GM10266 (cell line): ENCODE measurements around the gene NUBPL.

Source experiments
- DNase-seq: peaks from one replicate; pipeline ENCODE4 v3.0.0; 2012; ENCODE audit errors: extremely low spot score
- TF ChIP-seq, protein P1 (sequence below): IDR thresholded peaks from 2 replicates; pipeline ENCODE4 v1.5.1; 2012; ENCODE audit warnings: mild to moderate bottlenecking, low read depth; ENCODE audit not compliant: control insufficient read depth, insufficient read depth; ENCODE audit errors: missing control alignments

NUBPL gene

DNA sequence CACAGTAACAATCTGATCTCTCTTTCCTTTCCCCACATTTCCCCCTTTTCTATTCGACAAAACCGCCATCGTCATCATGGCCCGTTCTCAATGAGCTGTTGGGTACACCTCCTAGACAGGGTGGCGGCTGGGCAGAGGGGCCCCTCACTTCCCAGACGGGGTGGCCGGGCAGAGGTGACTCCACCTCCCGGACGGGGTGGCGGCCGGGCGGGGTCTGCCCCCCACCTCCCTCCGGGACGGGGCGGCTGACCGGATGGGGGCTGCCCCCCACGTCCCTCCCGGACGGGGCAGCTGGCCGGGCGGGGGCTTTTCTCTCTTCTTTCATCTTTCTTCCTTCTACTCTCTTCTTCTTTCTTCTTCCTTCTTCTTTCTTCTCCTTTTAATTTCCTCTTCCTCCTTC lies 1.3 kb upstream of the NUBPL start:
- TF ChIP-seq, protein P1, sequence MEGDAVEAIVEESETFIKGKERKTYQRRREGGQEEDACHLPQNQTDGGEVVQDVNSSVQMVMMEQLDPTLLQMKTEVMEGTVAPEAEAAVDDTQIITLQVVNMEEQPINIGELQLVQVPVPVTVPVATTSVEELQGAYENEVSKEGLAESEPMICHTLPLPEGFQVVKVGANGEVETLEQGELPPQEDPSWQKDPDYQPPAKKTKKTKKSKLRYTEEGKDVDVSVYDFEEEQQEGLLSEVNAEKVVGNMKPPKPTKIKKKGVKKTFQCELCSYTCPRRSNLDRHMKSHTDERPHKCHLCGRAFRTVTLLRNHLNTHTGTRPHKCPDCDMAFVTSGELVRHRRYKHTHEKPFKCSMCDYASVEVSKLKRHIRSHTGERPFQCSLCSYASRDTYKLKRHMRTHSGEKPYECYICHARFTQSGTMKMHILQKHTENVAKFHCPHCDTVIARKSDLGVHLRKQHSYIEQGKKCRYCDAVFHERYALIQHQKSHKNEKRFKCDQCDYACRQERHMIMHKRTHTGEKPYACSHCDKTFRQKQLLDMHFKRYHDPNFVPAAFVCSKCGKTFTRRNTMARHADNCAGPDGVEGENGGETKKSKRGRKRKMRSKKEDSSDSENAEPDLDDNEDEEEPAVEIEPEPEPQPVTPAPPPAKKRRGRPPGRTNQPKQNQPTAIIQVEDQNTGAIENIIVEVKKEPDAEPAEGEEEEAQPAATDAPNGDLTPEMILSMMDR, result no peak
- no peak for DNase-seq

GRCh38 chr14:31560759-31561154 lies 447 bp upstream of the NUBPL start:
- TF ChIP-seq, protein P1, result no peak
- DNase-seq, result no peak

DNA sequence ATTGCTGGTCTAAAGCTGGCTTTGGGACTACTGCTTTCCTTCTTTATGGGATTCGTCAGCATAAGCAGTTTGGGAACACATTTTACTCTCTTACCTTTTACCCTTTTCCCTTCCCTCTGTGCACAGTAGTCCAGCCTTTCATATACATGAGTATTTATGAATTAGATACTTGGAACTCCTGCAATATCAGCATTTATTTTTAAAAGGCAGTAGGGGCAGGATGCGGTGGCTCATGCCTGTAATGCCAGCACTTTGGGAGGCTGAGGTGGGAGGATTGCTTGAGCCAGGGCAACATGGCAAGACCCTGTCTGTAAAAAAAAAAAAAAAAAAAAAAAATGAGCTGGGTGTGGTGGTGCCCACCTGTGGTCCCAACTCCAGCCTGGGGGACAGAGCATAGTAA lies 3.0 kb downstream of the NUBPL start:
- DNase-seq, result no peak
- TF ChIP-seq, protein P1, result no peak

- TF ChIP-seq, protein P1, result no peak
These were observed 5.3 kb downstream of the NUBPL start for GRCh38 chr14:31566456-31566855.

GRCh38 chr14:31567655-31568054 lies 6.5 kb downstream of the NUBPL start:
- DNase-seq, result no peak
- TF ChIP-seq, protein P1, result no peak

More at GRCh38 chr14:31566456-31566855, 5.3 kb downstream of the NUBPL start:
- no peak for DNase-seq

DNA sequence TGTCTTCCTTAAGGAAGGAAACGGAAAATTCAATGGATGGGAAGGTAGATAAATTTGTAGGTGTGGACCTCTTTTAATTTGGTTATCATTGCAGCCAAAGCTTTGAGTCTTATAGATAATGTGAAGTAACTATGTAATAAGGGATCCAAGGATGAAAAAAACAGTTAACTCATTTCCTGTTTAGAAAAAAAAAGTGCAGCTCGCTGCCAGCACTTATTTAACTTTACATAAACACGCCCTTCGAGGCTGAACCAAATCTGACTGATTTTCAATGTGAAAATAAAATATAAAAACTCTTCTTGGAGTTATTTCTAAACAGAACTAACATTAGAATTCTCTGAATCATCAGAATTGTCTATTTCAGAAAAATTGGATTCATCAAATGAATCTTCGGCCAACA lies 7.0 kb downstream of the NUBPL start:
- TF ChIP-seq, protein P1, result no peak
- DNase-seq, result no peak

GRCh38 chr14:31568671-31569070 lies 7.5 kb downstream of the NUBPL start:
- TF ChIP-seq, protein P1, result no peak
- DNase-seq, result no peak
